ENCODE results near the gene BAD.

DNA sequence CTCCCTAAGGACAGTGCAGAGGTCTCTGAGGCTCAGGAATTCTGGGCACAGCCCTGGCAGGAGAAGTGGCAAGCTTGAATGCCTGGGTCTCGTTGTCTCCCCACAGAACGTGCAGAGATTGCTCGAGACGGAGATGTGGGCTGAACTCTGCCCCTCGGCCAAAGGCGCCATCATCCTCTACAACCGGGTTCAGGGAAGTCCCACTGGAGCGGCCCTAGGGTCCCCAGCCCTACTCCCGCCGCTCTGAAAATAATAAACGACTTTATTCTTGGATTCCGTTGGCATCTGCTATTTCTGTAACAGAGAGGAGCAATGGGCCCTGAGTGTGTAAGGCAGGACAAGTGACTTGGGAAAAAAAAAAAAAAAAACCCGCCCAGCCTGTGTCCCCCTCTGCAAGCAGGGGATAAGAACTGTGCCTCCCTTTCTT lies 54.7 kb downstream of the BAD start:
- TF ChIP-seq, protein P1, sequence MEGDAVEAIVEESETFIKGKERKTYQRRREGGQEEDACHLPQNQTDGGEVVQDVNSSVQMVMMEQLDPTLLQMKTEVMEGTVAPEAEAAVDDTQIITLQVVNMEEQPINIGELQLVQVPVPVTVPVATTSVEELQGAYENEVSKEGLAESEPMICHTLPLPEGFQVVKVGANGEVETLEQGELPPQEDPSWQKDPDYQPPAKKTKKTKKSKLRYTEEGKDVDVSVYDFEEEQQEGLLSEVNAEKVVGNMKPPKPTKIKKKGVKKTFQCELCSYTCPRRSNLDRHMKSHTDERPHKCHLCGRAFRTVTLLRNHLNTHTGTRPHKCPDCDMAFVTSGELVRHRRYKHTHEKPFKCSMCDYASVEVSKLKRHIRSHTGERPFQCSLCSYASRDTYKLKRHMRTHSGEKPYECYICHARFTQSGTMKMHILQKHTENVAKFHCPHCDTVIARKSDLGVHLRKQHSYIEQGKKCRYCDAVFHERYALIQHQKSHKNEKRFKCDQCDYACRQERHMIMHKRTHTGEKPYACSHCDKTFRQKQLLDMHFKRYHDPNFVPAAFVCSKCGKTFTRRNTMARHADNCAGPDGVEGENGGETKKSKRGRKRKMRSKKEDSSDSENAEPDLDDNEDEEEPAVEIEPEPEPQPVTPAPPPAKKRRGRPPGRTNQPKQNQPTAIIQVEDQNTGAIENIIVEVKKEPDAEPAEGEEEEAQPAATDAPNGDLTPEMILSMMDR (IDR thresholded peaks at IDR 0.05), result no peak
- no peak for TF ChIP-seq EZH2 (IDR thresholded peaks at IDR 0.05; ENCODE audit: borderline replicate concordance, insufficient read depth, low read depth, low read length, poor library complexity, severe bottlenecking)

All from B cell (primary cell).